Neural crest cell (in vitro differentiated cells): ENCODE results near the gene PRKAG2. TPM values are rescaled to one million over a fixed set of nuclear protein-coding genes. Genes with fewer than 3 reads are reported as not detected.

Experiments
- DNase-seq: peaks from one replicate; pipeline ENCODE4 v3.0.0; 2021; ENCODE audit warnings: low read depth, mixed read lengths, low spot score
- H3K27ac Mint-ChIP-seq: one replicate; pipeline ENCODE4 v1.8.0; 2021; ENCODE audit warnings: mild to moderate bottlenecking, mixed read lengths; ENCODE audit not compliant: unreplicated experiment
- H3K27me3 Mint-ChIP-seq: 2 replicates; pipeline ENCODE4 v1.8.0; 2021; ENCODE audit warnings: low read depth, mild to moderate bottlenecking, mixed read lengths
- H3K36me3 Mint-ChIP-seq: 2 replicates; pipeline ENCODE4 v1.8.0; 2021; ENCODE audit warnings: low read depth, mild to moderate bottlenecking, mixed read lengths
- H3K4me1 Mint-ChIP-seq: 2 replicates; pipeline ENCODE4 v1.8.0; 2021; ENCODE audit warnings: mixed read lengths
- H3K4me3 Mint-ChIP-seq: one replicate; pipeline ENCODE4 v1.8.0; 2021; ENCODE audit warnings: mild to moderate bottlenecking, mixed read lengths
- H3K9me3 Mint-ChIP-seq: 2 replicates; pipeline ENCODE4 v1.8.0; 2021; ENCODE audit warnings: mixed read lengths
- total RNA-seq: library from RNA; stranded (reverse); gene quantifications from 2 replicates; pipeline ENCODE4 v1.2.1, GENCODE V29; 2021
- TF ChIP-seq, protein P1 (sequence below): fragments of 200-600 bp; sonication (generic); conservative IDR thresholded peaks from 2 replicates; pipeline ENCODE4 v1.5.0; 2021; ENCODE audit warnings: antibody characterized with exemption, mild to moderate bottlenecking

Gene PRKAG2
- total RNA-seq, 1 donor from 2014 or later = 12.5 TPM

DNA sequence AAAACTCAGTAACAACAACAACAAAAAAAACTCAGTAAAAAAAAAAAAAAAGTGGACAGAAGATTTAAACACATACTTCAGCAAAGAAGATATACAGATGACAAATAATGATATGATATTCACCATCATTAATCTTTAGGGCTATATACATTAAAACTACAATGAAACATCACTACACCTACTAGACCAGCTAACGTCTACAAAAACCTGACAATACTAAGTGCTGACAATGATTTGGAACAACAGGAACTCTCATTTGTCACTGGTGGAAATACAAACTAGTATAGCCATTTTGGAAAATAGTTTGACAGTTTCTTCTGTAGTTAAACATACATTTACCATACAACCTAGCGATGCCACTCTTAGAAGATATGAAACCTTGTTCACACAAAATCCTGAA, 185.5 kb downstream of the PRKAG2 start:
- Mint-ChIP-seq H3K36me3 (no peaks in the 10 kb centered on the region), H3K4me1 (peaks cover 31% of the 10 kb centered on the region), H3K9me3 (no peaks in the 10 kb centered on the region), H3K27ac (no peak overlapping the region), H3K4me3 (no peak overlapping the region), H3K27me3 (no peaks in the 10 kb centered on the region)
- TF ChIP-seq, protein P1, sequence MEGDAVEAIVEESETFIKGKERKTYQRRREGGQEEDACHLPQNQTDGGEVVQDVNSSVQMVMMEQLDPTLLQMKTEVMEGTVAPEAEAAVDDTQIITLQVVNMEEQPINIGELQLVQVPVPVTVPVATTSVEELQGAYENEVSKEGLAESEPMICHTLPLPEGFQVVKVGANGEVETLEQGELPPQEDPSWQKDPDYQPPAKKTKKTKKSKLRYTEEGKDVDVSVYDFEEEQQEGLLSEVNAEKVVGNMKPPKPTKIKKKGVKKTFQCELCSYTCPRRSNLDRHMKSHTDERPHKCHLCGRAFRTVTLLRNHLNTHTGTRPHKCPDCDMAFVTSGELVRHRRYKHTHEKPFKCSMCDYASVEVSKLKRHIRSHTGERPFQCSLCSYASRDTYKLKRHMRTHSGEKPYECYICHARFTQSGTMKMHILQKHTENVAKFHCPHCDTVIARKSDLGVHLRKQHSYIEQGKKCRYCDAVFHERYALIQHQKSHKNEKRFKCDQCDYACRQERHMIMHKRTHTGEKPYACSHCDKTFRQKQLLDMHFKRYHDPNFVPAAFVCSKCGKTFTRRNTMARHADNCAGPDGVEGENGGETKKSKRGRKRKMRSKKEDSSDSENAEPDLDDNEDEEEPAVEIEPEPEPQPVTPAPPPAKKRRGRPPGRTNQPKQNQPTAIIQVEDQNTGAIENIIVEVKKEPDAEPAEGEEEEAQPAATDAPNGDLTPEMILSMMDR = no peak
- DNase-seq = no peak

DNA sequence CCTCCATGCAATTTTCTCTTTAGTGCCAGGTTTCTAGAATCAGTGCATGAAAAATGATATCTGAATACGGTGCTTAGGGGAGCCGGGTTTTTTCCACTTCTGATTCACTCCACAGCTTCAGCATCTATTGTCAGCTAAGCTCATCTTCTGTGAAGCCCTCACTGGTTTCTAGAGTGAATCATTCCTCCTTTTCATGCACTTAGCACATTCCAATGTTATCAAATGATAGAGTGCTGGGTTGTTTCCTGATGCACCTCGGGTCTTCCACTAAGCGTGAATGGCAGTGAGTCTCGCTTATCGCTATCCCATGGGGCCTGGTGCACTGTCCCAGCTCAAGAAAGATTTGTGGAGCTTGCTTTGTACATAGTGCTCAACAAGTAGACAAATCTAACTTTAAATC, 186.3 kb downstream of the PRKAG2 start:
- no peak overlapping the region for H3K27ac Mint-ChIP-seq
- no peak for DNase-seq
- H3K36me3 Mint-ChIP-seq = no peaks in the 10 kb centered on the region
- no peaks in the 10 kb centered on the region for H3K9me3 Mint-ChIP-seq
- no peaks in the 10 kb centered on the region for H3K27me3 Mint-ChIP-seq
- TF ChIP-seq, protein P1 = no peak
- peaks cover 22% of the 10 kb centered on the region for H3K4me1 Mint-ChIP-seq
- no peak overlapping the region for H3K4me3 Mint-ChIP-seq

DNA sequence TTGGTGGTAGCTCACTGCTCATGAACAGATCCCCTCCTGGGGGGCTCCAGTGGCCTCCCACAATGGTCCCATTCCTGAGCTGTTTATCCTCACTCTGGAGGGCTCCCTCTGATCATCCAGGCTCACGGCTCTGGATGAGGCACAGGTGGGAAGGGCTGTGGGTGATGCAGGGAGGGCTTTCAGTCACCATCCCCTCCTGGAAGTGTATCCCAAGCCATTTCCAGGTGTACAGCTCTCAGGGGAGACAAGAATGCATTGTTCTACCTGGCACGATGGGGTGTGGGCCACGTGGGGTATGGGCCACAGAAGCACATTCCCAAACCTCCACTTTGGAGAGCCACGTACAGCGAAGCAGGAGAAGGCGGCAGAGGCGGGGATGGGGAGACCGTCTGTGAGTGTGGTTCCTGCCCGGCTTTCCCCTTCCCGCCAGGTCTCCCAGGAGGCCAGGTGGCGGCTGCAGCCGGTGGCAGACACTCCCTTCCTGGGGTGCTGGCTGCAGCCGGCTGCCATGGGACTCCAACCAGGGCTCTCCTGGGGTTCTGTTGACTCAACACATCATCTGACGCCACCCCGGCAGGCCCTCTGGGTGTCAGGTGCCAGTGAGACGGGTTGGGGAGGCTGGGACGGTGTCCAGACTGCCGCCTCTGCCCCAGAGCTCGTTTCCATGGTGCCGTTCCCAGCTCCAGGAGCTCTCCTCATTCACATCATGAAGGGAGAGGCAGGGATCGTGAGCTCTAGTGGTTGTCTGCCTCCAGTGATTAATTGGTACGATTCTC, 187.5 kb downstream of the PRKAG2 start:
- peaks cover 12% of the 10 kb centered on the region for H3K4me1 Mint-ChIP-seq
- H3K36me3 Mint-ChIP-seq = no peaks in the 10 kb centered on the region
- no peak for DNase-seq
- H3K9me3 Mint-ChIP-seq = no peaks in the 10 kb centered on the region
- no peaks in the 10 kb centered on the region for H3K27me3 Mint-ChIP-seq
- no peak overlapping the region for H3K27ac Mint-ChIP-seq
- H3K4me3 Mint-ChIP-seq = no peak overlapping the region
- TF ChIP-seq, protein P1 = no peak

DNA sequence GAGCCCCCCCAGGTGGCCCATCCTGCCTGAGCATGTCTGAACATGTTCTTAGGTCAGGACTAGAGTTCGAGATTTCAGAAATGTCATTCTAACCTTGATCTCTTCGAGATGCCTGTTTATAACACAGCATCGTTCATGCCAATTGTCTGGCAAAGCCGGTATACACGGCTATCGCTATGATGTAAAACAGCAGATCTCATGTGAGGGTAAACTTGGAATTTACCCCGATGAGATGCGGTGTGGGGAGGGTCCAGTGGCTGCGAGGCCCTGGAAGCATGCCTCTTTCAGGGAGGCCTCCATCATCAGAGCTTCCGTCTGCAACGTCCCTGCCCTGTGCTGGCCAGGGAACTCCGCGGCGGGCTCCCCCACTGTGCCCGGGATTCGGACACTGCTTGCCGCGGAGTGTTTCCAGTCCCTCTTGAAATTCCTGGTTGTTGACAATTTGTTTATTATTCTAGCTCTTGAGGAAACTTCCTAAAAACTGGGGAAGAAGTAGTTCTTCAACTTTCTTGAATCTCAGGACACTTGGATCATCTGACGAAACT, 188.6 kb downstream of the PRKAG2 start:
- Mint-ChIP-seq H3K27ac (no peak overlapping the region), H3K4me1 (peaks cover 9% of the 10 kb centered on the region), H3K27me3 (no peaks in the 10 kb centered on the region), H3K36me3 (no peaks in the 10 kb centered on the region), H3K9me3 (no peaks in the 10 kb centered on the region), H3K4me3 (no peak overlapping the region)
- DNase-seq = no peak
- TF ChIP-seq, protein P1 = no peak

DNA sequence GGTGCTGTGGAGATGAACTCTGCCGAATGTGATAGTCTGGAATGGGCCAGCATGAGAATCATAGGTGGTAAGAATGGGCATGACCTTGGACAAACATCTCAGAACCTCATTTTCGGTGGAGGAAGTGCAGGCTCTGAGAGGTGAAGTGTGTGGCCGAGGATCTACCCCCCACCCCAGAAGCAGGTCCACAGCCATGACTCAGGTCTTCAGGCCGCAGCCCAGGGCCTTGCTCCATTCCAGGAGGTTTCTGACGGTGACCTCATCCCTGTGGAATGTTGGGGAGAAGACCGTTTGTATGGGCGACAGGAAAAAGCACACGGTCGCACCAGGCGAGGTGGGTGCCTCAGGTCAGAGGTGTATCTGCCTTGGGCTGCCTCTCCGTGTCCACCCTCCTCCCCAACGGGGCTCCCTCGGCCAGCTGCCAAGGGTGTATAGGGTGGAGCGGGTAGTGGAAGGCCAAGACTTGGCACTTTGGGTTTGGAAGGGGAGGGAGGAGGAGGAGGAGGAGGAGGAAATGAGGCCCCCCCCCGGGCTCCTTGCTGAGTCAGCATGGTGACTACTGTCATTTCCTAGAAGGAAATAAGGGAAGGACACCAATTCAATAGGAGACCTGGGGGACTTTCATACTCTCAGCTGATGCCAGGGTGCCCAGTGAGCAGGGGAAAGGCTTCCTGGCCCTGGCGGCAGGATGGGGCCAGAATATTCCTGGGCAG, 189.2 kb downstream of the PRKAG2 start:
- Mint-ChIP-seq H3K36me3 (no peaks in the 10 kb centered on the region), H3K4me1 (peaks cover 14% of the 10 kb centered on the region), H3K27ac (no peak overlapping the region), H3K9me3 (no peaks in the 10 kb centered on the region), H3K27me3 (no peaks in the 10 kb centered on the region), H3K4me3 (no peak overlapping the region)
- no peak for DNase-seq
- TF ChIP-seq, protein P1 = no peak
